HEK293 (cell line): ENCODE data around the gene CCDC40.

Source experiments
- ZNF623 ChIP-seq: fragments of 450-650 bp; formaldehyde crosslinking; IDR thresholded peaks from 2 replicates; pipeline ENCODE4 v1.5.1; 2016; ENCODE audit warnings: missing biosample characterization, missing genetic modification characterization
- TF ChIP-seq, protein P1 (sequence below): fragments of 450-650 bp; formaldehyde crosslinking; IDR thresholded peaks from 2 replicates; pipeline ENCODE4 v1.5.1; 2016; ENCODE audit warnings: missing biosample characterization, missing genetic modification characterization

DNA sequence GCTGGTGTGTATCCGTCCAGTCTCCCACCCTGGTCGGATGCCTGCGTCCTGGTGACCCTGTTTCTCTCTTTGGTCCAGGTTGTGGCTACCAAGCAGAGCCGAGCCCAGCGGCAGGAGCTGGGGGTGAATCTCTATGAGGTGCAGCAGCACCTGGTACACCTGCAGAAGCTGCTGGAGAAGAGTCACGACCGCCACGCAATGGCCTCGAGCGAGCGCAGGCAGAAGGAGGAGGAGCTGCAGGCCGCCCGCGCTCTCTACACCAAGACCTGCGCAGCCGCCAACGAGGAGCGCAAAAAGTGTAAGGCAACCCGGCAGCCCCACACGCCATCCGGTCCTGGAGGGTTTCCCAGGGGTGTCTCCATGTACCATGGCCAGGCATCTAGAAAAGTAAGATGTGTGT, 13.5 kb downstream of the CCDC40 start:
- TF ChIP-seq ZNF623 (tag by site-specific recombination): no peak
- TF ChIP-seq, protein P1, sequence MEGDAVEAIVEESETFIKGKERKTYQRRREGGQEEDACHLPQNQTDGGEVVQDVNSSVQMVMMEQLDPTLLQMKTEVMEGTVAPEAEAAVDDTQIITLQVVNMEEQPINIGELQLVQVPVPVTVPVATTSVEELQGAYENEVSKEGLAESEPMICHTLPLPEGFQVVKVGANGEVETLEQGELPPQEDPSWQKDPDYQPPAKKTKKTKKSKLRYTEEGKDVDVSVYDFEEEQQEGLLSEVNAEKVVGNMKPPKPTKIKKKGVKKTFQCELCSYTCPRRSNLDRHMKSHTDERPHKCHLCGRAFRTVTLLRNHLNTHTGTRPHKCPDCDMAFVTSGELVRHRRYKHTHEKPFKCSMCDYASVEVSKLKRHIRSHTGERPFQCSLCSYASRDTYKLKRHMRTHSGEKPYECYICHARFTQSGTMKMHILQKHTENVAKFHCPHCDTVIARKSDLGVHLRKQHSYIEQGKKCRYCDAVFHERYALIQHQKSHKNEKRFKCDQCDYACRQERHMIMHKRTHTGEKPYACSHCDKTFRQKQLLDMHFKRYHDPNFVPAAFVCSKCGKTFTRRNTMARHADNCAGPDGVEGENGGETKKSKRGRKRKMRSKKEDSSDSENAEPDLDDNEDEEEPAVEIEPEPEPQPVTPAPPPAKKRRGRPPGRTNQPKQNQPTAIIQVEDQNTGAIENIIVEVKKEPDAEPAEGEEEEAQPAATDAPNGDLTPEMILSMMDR (tag by site-specific recombination): no peak
